GM21717 (cell line): ENCODE measurements around the gene S1PR3.

Experiments
- ATAC-seq: cut with Tn5 transposase; IDR thresholded peaks from one replicate; pipeline ENCODE4 v1.9.1; 2021; ENCODE audit warnings: mild to moderate bottlenecking, moderate library complexity; ENCODE audit not compliant: unreplicated experiment

Gene S1PR3

GRCh38 chr9:89008055-89008743, 16.9 kb downstream of the S1PR3 start:
- ATAC-seq, result no peak

- ATAC-seq, result no peak
These were observed 17.7 kb downstream of the S1PR3 start for GRCh38 chr9:89008744-89009545.

- ATAC-seq, result no peak
These were observed 18.2 kb downstream of the S1PR3 start for GRCh38 chr9:89009546-89009840.

DNA sequence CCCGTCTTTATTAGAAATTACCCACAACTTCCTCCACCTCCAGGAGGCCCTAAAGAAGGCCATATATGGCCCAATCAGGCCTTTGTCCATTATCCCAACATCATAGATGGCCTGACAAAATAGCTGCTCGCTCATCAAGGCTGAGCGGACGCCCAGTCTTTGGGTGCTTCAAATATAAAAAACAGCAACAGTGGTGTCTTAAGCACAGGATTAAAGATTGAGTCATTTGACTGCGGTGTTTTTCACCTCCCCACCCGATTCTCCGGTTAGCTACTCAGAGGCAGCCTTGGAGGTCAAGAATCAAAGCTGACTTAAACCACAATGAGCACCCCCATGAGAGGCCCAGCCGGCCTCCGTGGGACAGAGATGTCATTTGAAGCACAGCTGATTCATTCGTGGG, 18.8 kb downstream of the S1PR3 start:
- no peak for ATAC-seq

DNA sequence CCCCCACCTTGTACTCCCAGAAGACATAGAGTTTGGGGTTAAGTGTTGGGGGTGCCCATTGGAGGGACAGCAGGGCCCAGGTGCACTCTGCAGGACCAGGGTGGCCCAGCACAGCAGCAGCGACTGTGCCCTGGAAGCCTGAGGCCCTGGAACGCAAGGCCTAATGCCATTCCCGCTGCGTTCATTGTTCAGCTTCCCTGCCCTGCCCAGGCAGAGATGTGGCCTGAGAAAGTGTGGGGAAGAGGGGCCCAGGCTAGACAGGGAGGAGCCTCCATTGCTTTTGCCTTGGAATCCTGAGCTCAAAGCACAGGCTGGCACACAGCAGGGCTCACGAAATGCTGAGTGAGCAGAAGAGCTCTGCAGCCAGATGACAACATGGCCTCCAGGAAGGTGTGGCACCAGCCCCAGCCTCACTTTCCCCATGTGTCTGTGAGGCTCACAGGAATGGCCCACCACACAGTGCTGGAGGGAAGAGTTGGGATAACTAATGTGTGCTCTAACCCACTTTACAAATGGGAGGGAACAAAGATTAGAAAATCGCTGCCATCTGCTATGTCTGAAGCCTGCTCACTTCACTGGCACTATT, 19.4 kb downstream of the S1PR3 start:
- no peak for ATAC-seq

GRCh38 chr9:89011683-89012082, 20.4 kb downstream of the S1PR3 start:
- ATAC-seq, result no peak

GRCh38 chr9:89012294-89013042, 21.2 kb downstream of the S1PR3 start:
- ATAC-seq, result no peak

GRCh38 chr9:89013660-89014059, 22.4 kb downstream of the S1PR3 start:
- ATAC-seq, result no peak

GRCh38 chr9:89014153-89014552, 22.9 kb downstream of the S1PR3 start:
- no peak for ATAC-seq

- ATAC-seq, result no peak
These were observed 24.1 kb downstream of the S1PR3 start for GRCh38 chr9:89015336-89015735.

DNA sequence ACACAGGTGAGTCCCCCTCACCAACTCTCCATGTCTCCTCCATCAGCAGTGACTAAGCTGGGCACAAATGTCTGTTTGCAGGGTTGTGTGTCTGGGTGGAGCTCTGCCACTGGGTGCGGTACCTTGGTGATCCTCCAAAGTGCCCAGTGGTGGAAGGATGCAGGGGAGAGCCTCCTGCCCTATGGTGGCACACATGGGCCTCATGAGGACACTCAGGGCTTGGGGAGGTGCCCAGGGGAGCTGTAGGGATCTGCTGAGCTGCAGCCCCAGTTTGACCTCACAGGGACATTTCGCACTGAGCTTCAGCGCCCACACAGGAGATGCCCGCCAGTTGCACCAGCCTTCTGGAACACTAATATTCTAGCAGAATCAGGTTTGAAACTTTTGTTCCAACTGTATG, 29.5 kb downstream of the S1PR3 start:
- no peak for ATAC-seq

DNA sequence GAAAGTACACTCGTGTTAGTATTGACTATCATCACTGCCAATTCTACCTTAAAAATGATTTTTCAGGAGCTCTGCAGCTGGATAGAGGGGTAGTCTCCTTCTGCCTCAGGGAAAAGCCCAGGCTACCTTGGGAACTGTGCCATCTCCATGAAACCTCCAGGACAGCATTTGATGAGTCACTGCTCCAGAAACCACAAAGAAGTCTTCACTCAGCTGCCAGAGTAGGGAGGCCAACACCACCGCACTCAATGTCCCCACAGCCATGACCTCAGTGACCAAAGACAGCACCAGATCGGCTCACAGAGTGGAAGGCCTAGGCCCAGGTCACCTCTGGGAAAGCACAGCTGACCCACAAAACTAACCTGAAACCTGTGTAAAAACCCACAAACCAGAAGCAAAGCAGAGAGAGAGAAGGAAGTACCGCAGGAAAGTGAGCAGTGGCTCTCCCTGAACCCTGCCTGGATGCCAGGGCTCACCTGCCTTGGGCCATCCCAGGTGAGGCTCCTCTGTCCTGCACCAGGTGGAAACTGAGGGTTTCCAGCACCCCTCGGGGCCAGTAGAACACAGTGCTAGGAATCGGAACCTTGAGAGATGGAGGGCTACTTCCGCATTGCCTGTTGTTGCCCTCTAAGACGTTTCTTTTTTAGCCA, 30.0 kb downstream of the S1PR3 start:
- ATAC-seq, result no peak

DNA sequence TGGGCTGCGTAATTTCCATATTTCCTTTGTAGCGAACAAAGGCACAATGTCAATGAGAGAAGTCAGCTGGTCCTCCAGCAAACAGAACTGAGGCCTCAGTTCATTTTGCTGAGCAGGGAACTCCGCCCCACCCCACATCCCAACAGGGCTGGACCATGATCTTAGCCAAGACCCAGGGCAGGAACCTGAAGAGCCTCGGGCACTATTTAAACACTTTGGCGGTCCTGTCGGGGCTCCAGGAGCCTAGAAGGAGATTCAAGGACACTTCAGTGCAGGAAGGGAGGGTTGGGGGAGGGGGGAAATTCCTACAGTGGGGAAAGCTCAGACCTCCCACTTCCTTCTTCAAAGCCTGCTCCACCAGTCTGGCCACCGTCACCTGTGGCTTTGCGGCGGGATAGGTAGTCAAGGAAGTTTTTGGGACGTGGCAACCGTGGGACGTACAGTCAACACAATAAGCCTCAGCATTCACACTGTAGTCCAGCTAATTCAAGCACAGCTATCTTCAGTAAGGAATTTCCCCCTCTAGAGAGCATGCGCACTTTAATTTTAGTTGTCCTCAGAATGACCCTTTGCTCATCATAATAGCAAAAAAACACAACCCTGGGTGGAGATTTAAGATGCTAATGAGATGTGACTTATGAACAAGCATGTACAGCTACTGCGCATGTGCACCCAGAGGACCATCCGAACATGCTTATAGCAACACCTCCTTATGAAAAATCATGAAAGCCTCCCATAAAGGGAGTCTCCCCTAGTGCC, 30.9 kb downstream of the S1PR3 start:
- ATAC-seq, result no peak

GRCh38 chr9:89022902-89023301, 31.6 kb downstream of the S1PR3 start:
- no peak for ATAC-seq

GRCh38 chr9:89023740-89024139, 32.5 kb downstream of the S1PR3 start:
- no peak for ATAC-seq

- ATAC-seq, result no peak
These were observed 33.5 kb downstream of the S1PR3 start for GRCh38 chr9:89024727-89025126.

GRCh38 chr9:89025553-89025952, 34.3 kb downstream of the S1PR3 start:
- no peak for ATAC-seq

DNA sequence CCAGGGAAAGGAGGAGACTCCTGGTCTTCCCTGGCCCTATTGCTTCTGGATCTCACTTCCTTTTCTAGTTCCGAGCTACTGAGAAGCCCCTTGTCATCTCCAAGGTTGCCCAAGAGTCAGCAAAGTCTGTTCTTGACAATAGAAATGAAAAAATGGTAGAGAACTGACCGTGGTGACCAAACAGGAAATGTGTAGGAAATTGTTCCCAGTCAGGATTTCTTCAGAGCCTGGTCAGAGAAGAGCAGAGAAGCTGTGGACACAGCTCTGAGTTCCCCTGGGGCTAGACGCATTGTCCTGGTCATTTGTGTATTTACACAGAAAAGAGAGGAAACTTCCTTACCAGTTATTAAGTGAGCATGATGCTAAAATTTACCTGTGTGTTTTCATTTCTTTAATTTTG, 35.6 kb downstream of the S1PR3 start:
- no peak for ATAC-seq

GRCh38 chr9:89029788-89030187, 38.5 kb downstream of the S1PR3 start:
- ATAC-seq, result no peak

DNA sequence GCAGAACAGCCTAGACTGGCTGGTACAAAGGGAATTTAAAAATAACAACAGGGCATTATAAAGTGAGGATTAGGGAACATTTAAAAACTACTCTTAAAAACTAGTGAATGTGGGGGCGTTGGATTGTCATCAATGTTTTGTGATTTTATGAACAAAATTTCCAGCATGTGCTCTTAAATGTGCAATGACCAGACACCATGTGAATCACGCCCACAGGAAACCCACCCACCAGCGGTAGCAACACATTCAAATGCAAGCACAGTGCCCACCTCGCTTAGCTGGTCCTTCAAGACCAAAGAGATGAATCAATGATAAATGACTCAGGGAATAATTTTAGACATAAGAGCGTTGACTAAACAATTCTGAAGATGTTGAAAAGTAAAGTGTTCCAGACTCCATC, 40.9 kb downstream of the S1PR3 start:
- ATAC-seq, result no peak
